ENCODE results near the gene SHOC1.

- TF ChIP-seq CTCF (IDR thresholded peaks at IDR 0.05; ENCODE audit: low read depth, low read length) (no peak), EZH2phosphoT487 (IDR thresholded peaks at IDR 0.05; ENCODE audit: low read depth) (no peak)
Observed at GRCh38 chr9:111799915-111800526, 5.3 kb upstream of the SHOC1 start.
